Neural cell (in vitro differentiated cells): ENCODE measurements around the gene UBXN2A.

Experiments
- POLR2AphosphoS5 ChIP-seq: IDR thresholded peaks from 2 replicates; pipeline ENCODE4 v1.6.1; 2012
- TAF1 ChIP-seq: IDR thresholded peaks from 2 replicates; pipeline ENCODE4 v1.6.1; 2012; ENCODE audit warnings: low read depth
- TF ChIP-seq, protein P1 (sequence below): fragments of 450-650 bp; IDR thresholded peaks from 2 replicates; pipeline ENCODE4 v1.5.1; 2014; ENCODE audit warnings: antibody characterized with exemption, mild to moderate bottlenecking, moderate library complexity; ENCODE audit not compliant: poor library complexity, severe bottlenecking
- TF ChIP-seq, protein P2 (sequence below): IDR thresholded peaks from 2 replicates; pipeline ENCODE4 v1.6.1; 2012; ENCODE audit warnings: borderline replicate concordance

- TF ChIP-seq, protein P1, sequence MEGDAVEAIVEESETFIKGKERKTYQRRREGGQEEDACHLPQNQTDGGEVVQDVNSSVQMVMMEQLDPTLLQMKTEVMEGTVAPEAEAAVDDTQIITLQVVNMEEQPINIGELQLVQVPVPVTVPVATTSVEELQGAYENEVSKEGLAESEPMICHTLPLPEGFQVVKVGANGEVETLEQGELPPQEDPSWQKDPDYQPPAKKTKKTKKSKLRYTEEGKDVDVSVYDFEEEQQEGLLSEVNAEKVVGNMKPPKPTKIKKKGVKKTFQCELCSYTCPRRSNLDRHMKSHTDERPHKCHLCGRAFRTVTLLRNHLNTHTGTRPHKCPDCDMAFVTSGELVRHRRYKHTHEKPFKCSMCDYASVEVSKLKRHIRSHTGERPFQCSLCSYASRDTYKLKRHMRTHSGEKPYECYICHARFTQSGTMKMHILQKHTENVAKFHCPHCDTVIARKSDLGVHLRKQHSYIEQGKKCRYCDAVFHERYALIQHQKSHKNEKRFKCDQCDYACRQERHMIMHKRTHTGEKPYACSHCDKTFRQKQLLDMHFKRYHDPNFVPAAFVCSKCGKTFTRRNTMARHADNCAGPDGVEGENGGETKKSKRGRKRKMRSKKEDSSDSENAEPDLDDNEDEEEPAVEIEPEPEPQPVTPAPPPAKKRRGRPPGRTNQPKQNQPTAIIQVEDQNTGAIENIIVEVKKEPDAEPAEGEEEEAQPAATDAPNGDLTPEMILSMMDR: no peak
- TF ChIP-seq, protein P2, sequence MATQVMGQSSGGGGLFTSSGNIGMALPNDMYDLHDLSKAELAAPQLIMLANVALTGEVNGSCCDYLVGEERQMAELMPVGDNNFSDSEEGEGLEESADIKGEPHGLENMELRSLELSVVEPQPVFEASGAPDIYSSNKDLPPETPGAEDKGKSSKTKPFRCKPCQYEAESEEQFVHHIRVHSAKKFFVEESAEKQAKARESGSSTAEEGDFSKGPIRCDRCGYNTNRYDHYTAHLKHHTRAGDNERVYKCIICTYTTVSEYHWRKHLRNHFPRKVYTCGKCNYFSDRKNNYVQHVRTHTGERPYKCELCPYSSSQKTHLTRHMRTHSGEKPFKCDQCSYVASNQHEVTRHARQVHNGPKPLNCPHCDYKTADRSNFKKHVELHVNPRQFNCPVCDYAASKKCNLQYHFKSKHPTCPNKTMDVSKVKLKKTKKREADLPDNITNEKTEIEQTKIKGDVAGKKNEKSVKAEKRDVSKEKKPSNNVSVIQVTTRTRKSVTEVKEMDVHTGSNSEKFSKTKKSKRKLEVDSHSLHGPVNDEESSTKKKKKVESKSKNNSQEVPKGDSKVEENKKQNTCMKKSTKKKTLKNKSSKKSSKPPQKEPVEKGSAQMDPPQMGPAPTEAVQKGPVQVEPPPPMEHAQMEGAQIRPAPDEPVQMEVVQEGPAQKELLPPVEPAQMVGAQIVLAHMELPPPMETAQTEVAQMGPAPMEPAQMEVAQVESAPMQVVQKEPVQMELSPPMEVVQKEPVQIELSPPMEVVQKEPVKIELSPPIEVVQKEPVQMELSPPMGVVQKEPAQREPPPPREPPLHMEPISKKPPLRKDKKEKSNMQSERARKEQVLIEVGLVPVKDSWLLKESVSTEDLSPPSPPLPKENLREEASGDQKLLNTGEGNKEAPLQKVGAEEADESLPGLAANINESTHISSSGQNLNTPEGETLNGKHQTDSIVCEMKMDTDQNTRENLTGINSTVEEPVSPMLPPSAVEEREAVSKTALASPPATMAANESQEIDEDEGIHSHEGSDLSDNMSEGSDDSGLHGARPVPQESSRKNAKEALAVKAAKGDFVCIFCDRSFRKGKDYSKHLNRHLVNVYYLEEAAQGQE: no peak
- no peak for TF ChIP-seq POLR2AphosphoS5
- no peak for TF ChIP-seq TAF1
Observed at GRCh38 chr2:23934259-23934658, 6.0 kb upstream of the UBXN2A start.
